Measurements from ENCODE around the gene SCARF2. TPM values are rescaled to one million over a fixed set of nuclear protein-coding genes. Genes with fewer than 3 reads are reported as not detected.
"Not testable (repeated sequence)": the region's sequence is repeated elsewhere in the genome, so short reads cannot be mapped to it uniquely, and the experiment has no call there.

The SCARF2 gene
- total RNA-seq, 2 experiments from 2014 or later, result 2.5 to 3.1 TPM

- Mint-ChIP-seq H3K27ac (no peak overlapping the region), H3K9me3 (no peaks in the 10 kb centered on the region), H3K4me3 (no peak overlapping the region), H3K4me1 (ENCODE audit: low read depth) (peaks cover 5% of the 10 kb centered on the region), H3K36me3 (ENCODE audit: low read depth) (no peaks in the 10 kb centered on the region), H3K27me3 (peaks cover 3% of the 10 kb centered on the region)
- H3K4me3 ChIP-seq (ENCODE audit: low read length), result no peak overlapping the region
- no peaks in the 10 kb centered on the region for H3K36me3 ChIP-seq (ENCODE audit: insufficient read depth, low read length)
- H3K27ac ChIP-seq (ENCODE audit: low read depth in 1 of 2, low read length in 2 of 2), result no peak overlapping the region
- ChIA-PET POLR2A (no interaction called here), CTCF (no interaction called here)
- no peak for DNase-seq
- TF ChIP-seq CTCF (IDR thresholded peaks at IDR 0.05), result no peak
- no peaks in the 10 kb centered on the region for H3K9me3 ChIP-seq (ENCODE audit: control insufficient read depth in 1 of 2, insufficient read depth in 1 of 2, low read length in 2 of 2)
- peaks cover 0 to 5% of the 10 kb centered on the region in 2 experiments for H3K27me3 ChIP-seq (ENCODE audit: control insufficient read depth in 1 of 2, insufficient read depth in 2 of 2, low read length in 2 of 2)
- ATAC-seq (ENCODE audit: poor library complexity), result no peak
- intact Hi-C loops (cut with DNase I, micrococcal nuclease), result no loop called here
- peaks cover 10% of the 10 kb centered on the region for H3K4me1 ChIP-seq (ENCODE audit: insufficient read depth, low read length)
These were observed 17.3 kb downstream of the SCARF2 start for GRCh38 chr22:20420157-20420842.

GRCh38 chr22:20419664-20419951 lies 18.0 kb downstream of the SCARF2 start:
- peaks cover 0 to 5% of the 10 kb centered on the region in 2 experiments for H3K27me3 ChIP-seq (ENCODE audit: control insufficient read depth in 1 of 2, insufficient read depth in 2 of 2, low read length in 2 of 2)
- no peak overlapping the region for H3K27ac ChIP-seq (ENCODE audit: low read depth in 1 of 2, low read length in 2 of 2)
- ChIA-PET CTCF (no interaction called here), POLR2A (interaction anchor here (2.4 kb wide), 1 partner anchor 37 kb away, joined by 13 read pairs; no protein-coding TSS in a partner anchor)
- Mint-ChIP-seq H3K27ac (no peak overlapping the region), H3K36me3 (ENCODE audit: low read depth) (no peaks in the 10 kb centered on the region), H3K27me3 (peaks cover 3% of the 10 kb centered on the region), H3K9me3 (no peaks in the 10 kb centered on the region), H3K4me3 (no peak overlapping the region), H3K4me1 (ENCODE audit: low read depth) (peaks cover 5% of the 10 kb centered on the region)
- H3K4me3 ChIP-seq (ENCODE audit: low read length), result no peak overlapping the region
- intact Hi-C loops (cut with DNase I, micrococcal nuclease), result loop anchor here (2.0 to 5.0 kb wide), 4 partner anchors 153 to 321 kb away; no protein-coding TSS in a partner anchor
- no peaks in the 10 kb centered on the region for H3K9me3 ChIP-seq (ENCODE audit: control insufficient read depth in 1 of 2, insufficient read depth in 1 of 2, low read length in 2 of 2)
- H3K36me3 ChIP-seq (ENCODE audit: insufficient read depth, low read length), result no peaks in the 10 kb centered on the region
- TF ChIP-seq CTCF (IDR thresholded peaks at IDR 0.05), result no peak
- ATAC-seq (ENCODE audit: poor library complexity), result no peak
- H3K4me1 ChIP-seq (ENCODE audit: insufficient read depth, low read length), result peaks cover 10% of the 10 kb centered on the region
- no peak for DNase-seq

- Histone ChIP-seq H3K4me1 (ENCODE audit: insufficient read depth, low read length) (peaks cover 10% of the 10 kb centered on the region), H3K9me3 (ENCODE audit: control insufficient read depth in 1 of 2, insufficient read depth in 1 of 2, low read length in 2 of 2) (no peaks in the 10 kb centered on the region), H3K27ac (ENCODE audit: low read depth in 1 of 2, low read length in 2 of 2) (no peak overlapping the region), H3K27me3 (ENCODE audit: control insufficient read depth in 1 of 2, insufficient read depth in 2 of 2, low read length in 2 of 2) (peaks cover 0 to 5% of the 10 kb centered on the region in 2 experiments), H3K36me3 (ENCODE audit: insufficient read depth, low read length) (no peaks in the 10 kb centered on the region), H3K4me3 (ENCODE audit: low read length) (peak overlapping the region; percentile 46)
- Mint-ChIP-seq H3K27me3 (no peaks in the 10 kb centered on the region), H3K36me3 (ENCODE audit: low read depth) (no peaks in the 10 kb centered on the region), H3K9me3 (no peaks in the 10 kb centered on the region), H3K27ac (no peak overlapping the region), H3K4me3 (peak overlapping the region; percentile 60), H3K4me1 (ENCODE audit: low read depth) (peaks cover under 1% of the 10 kb centered on the region)
- POLR2A ChIA-PET, result interaction anchor here (1.1 to 2.4 kb wide), 4 partner anchors 11 to 45 kb away, joined by 3 to 17 read pairs (median 9); no protein-coding TSS in a partner anchor
- DNase-seq (peak; percentile 58 to 90 (median 69)), ATAC-seq (ENCODE audit: poor library complexity) (peak; percentile 84)
- intact Hi-C loops (cut with DNase I, micrococcal nuclease), result loop anchor here (1.0 to 5.0 kb wide), 8 partner anchors 38 to 324 kb away; no protein-coding TSS in a partner anchor
- TF ChIP-seq CTCF (IDR thresholded peaks at IDR 0.05), result peak; percentile 92
- CTCF ChIA-PET, result interaction anchor here (0.6 to 3.3 kb wide), 25 partner anchors 10 to 598 kb away, joined by 3 to 35 read pairs (median 4); partner anchors contain the start of gene DGCR6L
These were observed 19.3 kb downstream of the SCARF2 start for GRCh38 chr22:20418211-20418788.

- H3K9me3 Mint-ChIP-seq; H3K27me3 ChIP-seq (ENCODE audit: control insufficient read depth in 1 of 2, insufficient read depth in 2 of 2, low read length in 2 of 2); DNase-seq; H3K27me3 Mint-ChIP-seq; H3K9me3 ChIP-seq (ENCODE audit: control insufficient read depth in 1 of 2, insufficient read depth in 1 of 2, low read length in 2 of 2); H3K4me1 ChIP-seq (ENCODE audit: insufficient read depth, low read length); H3K4me3 ChIP-seq (ENCODE audit: low read length); H3K36me3 ChIP-seq (ENCODE audit: insufficient read depth, low read length); H3K27ac ChIP-seq (ENCODE audit: low read depth in 1 of 2, low read length in 2 of 2); H3K4me3 Mint-ChIP-seq; H3K36me3 Mint-ChIP-seq (ENCODE audit: low read depth); ATAC-seq (ENCODE audit: poor library complexity); H3K27ac Mint-ChIP-seq; POLR2A ChIA-PET; H3K4me1 Mint-ChIP-seq (ENCODE audit: low read depth): not testable (repeated sequence)
- CTCF ChIA-PET, result interaction anchor here (3.3 kb wide), 1 partner anchor 41 kb away, joined by 35 read pairs; no protein-coding TSS in a partner anchor
- intact Hi-C loops (cut with DNase I, micrococcal nuclease), result loop anchor here in 1 of 2 experiments (5.0 kb wide), 1 partner anchor 157 kb away; no protein-coding TSS in a partner anchor
These were observed 21.9 kb downstream of the SCARF2 start for GRCh38 chr22:20415699-20416098.

- CTCF ChIA-PET, result interaction anchor here (3.3 kb wide), 1 partner anchor 41 kb away, joined by 35 read pairs; no protein-coding TSS in a partner anchor
- H3K27me3 ChIP-seq (ENCODE audit: control insufficient read depth in 1 of 2, insufficient read depth in 2 of 2, low read length in 2 of 2); H3K4me1 Mint-ChIP-seq (ENCODE audit: low read depth); H3K36me3 ChIP-seq (ENCODE audit: insufficient read depth, low read length); H3K27ac Mint-ChIP-seq; H3K4me3 Mint-ChIP-seq; ATAC-seq (ENCODE audit: poor library complexity); DNase-seq; H3K9me3 Mint-ChIP-seq; H3K27me3 Mint-ChIP-seq; H3K9me3 ChIP-seq (ENCODE audit: control insufficient read depth in 1 of 2, insufficient read depth in 1 of 2, low read length in 2 of 2); H3K4me3 ChIP-seq (ENCODE audit: low read length); H3K36me3 Mint-ChIP-seq (ENCODE audit: low read depth); H3K27ac ChIP-seq (ENCODE audit: low read depth in 1 of 2, low read length in 2 of 2); POLR2A ChIA-PET; H3K4me1 ChIP-seq (ENCODE audit: insufficient read depth, low read length): not testable (repeated sequence)
- intact Hi-C loops (cut with DNase I, micrococcal nuclease), result loop anchor here in 1 of 2 experiments (5.0 kb wide), 1 partner anchor 157 kb away; no protein-coding TSS in a partner anchor
These were observed 22.4 kb downstream of the SCARF2 start for GRCh38 chr22:20415241-20415640.
